GM18873 (cell line): ENCODE measurements around the gene NCAM2.

ENCODE experiments used
- ATAC-seq: cut with Tn5 transposase; IDR thresholded peaks from one replicate; pipeline ENCODE4 v1.9.1; 2021; ENCODE audit warnings: mild to moderate bottlenecking, moderate library complexity, moderate number of reproducible peaks; ENCODE audit not compliant: unreplicated experiment, low FRiP score

NCAM2 gene

DNA sequence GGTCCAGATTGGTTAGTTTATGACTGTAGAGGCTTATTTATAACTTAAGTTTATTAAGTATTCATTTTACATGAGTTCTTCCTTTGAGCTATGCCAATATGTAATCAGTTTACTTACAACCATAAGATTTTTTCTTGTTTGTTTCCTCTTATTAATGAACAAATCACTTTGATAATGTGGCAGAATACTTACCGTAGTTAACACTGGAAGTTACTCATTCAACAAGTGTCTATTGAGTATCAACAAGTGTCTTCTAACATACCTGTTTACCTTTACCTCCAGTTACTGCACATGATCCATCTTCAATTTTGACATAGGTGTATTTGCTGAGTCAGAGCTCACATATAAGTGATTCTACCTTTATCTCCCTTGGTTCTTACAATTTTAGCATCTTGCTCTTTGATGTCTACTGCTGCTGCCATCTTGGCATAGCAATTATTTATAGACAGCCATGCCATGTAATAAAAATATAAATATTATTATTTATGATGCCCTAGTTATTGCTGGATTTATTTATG is 205.7 kb downstream of the NCAM2 start:
- no peak for ATAC-seq

DNA sequence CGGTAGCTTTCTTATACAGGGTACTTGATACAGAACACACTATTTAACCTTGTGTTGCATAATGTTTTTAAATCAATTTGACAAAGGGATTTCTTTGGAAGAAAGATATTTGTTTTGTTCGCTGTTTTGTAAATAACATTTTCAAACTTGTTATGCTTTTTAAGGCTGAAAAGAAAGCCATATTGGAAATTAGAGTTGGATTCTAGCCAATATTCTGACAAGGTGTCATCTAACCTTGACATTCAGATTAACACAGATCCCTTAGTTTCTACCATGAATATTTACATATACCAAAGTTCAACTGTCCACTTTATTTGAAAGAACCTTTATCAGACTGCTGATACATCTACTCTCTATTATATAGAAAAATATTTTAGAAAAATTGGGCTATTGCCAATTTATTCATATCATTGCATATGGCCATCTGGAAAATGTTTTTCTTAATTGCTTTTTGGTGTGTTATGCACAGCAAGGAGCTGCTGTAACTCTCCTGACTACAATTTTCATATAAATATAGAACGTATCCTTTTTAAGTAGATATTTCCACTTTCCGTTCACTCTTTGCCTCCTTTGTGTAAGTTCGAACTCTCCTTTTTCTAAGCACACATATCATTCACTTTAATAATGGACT is 206.3 kb downstream of the NCAM2 start:
- ATAC-seq, result no peak

DNA sequence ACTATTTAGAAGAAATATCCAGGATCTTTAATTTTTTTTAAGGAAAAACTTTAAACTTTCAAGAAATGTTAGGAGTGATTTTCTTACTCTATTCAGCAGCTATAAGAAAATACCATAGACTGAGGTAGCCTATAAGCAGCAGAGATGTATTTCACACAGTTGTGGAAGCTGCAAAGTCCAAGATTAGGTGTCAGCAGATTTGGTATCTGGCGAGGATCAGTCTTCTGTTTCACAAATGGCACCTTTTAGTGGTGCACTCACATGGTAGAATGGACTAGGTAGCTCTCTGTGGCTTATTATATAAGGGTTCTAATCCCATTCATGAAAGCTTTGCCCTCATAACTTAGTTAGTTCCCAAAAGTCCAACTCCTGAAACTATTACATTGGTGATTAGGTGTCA is 207.4 kb downstream of the NCAM2 start:
- ATAC-seq, result no peak

DNA sequence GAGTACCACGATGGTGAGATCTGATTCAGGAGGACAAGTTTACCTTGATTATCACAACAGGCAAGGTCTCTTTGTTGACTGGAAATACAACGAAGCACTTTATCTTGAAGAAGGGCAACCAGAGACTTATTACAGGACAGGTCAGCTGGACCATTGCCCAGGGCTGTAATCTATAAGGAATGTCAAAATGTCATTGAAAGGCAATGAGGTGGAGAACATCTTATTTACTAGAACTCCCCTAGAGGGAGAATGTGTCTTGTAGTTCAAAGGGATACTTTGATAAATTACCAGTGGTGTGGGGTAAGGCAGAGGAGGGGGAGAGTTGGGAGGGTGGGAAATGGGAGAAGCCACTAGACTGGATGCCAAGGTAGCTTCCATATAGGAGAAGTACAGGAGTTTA is 212.3 kb downstream of the NCAM2 start:
- no peak for ATAC-seq

DNA sequence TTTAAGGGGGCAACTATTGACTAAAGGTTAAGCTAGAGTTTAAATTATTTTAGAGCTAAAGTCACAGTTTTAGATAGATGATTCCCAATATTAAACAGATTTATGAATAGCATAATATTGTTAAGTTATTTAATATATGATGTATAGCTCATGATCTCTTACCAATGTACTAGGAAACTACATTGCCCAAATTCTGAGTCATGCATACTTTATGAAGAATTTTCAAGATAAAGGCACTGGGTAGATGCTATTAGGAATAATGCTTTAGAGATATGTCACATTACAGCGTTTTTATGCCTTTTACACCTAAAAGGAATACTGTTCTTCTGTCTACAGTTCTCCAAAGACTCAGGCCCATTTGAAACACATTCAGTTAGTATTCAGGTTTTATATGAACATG is 215.1 kb downstream of the NCAM2 start:
- ATAC-seq, result no peak

DNA sequence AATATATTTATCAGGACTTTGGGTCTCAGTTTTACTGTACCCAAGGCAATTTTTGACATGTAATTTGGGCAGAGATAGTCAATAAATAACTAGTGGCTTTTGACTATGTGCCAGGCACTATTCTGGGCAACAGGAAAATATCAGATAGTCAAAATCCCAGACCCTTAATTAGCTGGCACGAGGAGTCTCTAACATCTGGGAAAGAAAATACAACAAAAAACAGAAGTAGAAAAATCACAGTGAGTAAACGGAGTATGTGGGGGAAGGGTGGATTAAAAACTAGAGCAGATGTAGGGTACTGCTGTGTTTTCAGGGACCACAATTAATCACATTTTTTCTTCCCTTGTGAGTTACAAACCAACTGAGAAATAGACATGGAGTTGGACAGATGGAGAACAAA is 217.8 kb downstream of the NCAM2 start:
- no peak for ATAC-seq

DNA sequence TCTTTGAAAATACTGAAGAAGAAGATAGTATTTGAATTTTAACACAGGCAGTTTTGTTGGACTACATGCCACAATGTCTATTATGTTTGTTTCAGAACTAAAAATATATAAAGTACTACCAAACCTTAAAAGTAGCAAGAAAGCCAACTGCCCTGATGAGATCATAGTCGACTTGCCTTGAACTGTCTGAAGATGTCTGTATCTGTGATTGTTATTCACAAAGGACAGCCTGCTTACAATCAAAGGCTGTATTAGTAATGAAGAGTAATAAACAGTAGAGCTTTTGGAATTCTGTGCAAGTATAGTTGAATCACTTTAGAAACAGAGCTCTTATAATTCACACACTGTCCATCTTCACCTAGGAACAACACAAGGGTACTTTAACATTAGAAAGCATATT is 228.3 kb downstream of the NCAM2 start:
- no peak for ATAC-seq

DNA sequence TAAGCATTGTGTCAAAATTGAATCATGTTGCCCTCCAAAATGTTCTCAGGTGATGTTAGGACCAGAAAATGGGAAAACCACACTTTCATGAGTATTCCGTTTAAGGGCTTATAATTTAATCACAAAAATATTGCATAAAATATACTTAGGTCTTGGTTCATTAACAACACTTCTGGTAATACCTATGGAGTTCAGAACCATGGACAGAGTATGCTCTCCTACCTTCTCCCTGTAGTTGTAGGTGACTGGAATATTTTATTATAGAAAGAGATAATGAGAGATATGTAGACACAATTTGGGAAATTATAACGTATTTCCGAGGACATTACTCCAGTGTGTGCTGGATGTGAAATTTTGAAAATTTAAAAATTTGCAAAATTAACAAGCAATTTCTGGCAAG is 232.5 kb downstream of the NCAM2 start:
- no peak for ATAC-seq

DNA sequence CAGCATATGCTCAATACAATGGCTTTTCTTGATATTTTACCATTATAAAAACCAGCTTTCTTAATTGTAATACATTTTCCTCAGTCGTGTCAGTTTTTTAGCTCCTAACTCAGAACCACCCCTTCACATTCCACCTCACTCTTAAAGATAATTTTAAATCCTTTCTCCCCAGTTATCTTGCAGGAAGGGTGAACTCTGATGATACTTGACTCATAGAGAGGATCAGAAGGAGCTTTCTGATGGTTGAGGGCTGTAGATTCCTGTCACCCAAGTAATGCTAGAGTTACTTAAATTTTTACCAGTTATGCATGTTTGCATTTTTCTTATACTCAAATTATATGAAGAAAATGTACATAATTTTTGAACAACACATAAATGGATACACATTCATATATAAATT is 233.7 kb downstream of the NCAM2 start:
- ATAC-seq, result no peak

DNA sequence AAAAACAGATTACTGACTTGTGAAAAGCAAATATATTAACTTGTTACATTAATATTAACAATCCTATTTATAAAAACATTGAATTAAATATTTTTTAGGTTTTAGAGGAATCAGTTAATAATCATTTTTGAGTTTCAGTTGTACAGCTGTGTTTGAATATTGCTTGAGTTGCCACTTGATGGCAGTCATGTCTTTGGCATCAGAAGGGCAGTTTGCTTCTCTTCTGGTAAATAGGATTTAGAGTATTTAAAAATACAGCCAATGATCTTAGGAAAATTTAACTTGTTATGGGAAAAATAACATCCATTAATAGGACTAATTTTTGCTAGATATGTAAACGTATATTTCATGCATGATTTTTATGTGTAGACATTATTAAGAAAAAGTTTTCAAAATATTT is 234.1 kb downstream of the NCAM2 start:
- no peak for ATAC-seq

DNA sequence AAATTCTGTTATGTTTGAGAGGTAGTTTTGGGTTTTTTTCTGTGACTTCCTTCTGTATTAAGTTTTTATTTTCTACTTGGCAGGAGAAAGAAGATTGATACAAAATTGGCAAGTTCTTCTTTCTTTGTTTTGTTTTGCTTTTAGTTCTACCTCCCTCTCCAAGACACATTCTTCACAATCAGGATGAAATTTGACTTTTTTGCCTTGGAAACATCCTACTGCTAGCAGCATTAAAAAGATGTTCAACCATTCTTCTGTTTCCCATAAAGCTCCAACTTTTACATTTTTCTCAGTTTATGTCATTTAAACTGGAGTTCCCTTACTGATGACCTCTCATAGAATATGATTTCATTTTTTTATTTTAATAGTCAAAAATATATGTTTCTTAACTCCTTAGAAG is 234.8 kb downstream of the NCAM2 start:
- no peak for ATAC-seq

DNA sequence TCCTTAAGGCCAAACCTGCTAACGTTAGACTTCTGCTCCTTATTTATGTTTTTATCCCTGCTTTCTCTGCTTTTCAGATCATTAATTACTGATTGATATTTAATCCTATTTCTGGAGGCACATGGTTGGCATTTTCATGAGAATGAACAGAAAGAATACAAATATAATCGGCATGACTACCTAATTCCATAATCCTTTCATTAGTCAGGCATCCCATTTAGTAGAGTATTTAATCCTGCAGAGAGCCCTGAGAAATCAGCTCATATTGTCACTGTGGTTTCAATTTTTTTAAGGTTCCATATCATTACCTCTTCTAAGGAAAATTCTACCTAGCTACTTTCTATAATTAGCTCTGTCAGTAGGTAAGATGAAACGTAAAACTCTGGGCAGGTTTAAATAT is 238.8 kb downstream of the NCAM2 start:
- no peak for ATAC-seq

DNA sequence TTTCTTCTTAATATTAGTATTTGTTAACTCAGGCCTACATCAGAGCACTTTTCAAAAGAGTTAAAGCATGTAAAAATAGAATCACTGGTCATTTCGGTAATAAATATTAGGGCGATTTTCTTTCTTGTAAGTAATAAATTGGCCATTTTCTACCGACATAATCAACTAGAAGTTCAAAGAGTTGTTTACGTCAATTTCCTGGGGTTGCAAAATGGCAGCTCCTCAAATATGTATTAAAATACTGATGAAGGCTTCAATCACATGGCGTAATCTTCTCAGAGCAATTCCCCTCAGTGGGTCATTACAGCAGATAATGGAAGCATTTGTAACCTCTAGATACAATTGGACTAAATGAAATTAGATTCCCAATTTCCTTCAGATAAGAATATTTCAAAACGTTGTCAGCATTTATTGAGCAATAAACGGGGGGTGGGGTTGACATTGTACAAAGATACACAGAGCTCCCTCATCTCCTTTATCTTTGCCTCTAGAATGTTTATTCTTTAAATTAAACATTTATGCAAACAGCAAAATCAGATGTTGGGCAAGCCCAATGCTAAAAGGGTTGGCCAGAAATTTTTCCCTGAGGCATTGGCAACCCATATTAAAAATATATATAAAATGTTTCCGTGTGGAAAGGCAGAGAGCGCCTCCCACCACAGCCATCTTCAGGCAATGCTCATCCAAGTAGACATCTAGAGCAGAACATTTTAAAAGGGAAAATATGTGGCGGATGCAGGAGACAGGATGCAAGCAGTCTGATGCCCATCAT is 240.6 kb downstream of the NCAM2 start:
- ATAC-seq, result no peak

DNA sequence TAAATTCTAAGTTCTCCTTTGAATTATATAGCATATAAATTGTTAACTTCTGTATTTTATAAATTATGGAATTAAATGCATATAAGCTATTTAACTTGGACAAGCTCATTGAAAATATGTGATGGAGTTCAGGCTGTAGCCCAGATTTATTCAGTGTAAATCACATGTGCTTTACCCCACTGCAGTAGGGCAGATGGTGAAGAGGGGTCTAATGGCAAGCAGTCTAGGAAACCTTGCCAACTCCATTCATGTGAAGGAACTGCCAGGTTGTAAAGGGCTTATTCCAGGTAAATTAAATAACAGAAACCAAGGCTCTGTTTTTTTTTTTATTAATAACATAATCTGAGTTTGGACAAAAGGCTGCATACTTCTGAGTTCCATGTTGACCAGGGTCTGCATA is 243.2 kb downstream of the NCAM2 start:
- no peak for ATAC-seq

DNA sequence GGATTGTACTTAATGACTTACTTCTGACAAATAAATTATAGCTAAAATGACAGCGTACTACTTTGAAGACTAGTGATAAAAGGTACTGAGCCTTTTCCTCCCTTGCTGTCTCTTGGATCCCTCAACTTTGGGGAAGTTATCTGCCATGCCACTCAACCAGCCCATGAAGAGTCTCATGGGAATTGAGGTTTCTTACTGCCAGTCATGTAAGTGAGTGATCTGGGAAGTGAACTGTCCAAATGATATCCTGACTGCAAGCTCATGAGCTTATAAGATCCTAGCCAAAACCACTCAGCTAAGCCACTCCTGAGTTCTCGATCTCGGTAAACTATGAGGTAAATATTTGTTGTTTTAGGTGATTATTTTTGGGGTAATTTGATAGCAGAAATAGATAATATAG is 247.8 kb downstream of the NCAM2 start:
- ATAC-seq, result no peak

DNA sequence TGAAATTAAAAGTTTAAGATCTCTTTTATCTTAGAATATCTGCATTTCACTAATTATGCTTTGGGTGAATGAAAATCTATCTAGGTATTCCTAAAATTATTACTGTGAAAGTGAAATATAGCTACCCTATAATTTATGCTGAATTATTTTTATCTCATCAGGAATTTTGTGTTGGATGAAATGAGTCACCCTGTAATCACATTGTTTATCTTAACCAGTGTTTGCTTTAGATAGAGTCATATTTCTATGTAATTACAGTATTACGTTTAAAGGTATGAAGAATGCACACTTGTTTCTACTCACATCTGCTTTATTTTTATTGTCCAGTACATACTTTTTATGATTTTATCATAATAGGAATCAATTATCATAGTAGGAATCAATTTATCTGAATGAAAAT is 249.2 kb downstream of the NCAM2 start:
- no peak for ATAC-seq

DNA sequence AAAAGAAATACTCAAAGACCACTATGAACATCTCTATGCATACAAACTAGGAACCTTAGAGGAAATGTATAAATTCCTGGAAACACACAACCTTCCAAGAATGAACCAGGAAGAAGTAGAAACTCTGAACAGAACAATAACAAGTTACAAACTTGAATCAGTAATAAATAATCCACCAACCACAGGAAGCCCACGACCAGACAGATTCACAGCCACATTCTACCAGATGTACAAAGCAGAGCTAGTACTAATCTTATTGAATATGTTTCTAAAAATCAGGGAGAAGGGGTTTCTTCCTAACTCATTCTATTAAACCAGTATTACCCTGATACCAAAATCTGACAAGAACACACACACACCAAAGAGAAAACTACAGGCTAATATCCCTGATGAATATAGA is 263.8 kb downstream of the NCAM2 start:
- ATAC-seq, result no peak

DNA sequence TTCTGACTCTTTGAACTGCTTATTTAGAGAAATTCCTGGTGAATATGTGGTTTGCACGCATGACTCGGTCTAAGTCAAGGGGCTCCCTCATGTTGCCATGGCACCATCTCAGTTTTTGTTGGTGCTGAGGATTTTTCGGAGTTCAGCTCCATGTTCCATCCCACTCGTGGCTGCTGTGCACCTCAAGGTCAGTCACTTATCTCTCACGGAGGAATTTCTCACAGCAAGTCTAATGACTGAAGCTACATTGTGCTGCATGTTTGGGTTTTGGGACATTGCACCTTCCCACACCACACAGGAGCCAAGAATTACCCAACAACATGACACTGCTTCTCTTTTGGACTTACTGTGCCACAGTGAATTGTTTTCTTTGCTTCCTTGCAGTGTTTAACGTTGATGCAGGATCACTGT is 269.9 kb downstream of the NCAM2 start:
- no peak for ATAC-seq

DNA sequence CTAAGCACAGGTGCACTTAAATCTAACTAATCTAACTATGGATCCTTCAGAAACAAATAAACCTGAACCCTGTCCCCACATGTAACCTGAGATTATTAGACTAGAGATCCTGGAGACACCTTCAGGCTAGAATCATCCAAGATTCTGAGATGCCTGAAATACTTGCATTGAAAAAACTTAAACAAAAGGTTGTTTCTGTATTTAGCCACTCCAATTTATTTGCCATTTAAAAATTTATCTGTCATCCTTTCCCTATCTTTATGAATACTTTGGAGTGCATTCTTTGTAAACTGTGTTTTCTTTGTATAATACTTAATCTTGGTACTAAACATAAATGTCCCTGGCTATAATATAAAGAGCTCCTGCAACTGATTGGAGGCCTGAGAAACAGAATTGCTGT is 270.7 kb downstream of the NCAM2 start:
- no peak for ATAC-seq

DNA sequence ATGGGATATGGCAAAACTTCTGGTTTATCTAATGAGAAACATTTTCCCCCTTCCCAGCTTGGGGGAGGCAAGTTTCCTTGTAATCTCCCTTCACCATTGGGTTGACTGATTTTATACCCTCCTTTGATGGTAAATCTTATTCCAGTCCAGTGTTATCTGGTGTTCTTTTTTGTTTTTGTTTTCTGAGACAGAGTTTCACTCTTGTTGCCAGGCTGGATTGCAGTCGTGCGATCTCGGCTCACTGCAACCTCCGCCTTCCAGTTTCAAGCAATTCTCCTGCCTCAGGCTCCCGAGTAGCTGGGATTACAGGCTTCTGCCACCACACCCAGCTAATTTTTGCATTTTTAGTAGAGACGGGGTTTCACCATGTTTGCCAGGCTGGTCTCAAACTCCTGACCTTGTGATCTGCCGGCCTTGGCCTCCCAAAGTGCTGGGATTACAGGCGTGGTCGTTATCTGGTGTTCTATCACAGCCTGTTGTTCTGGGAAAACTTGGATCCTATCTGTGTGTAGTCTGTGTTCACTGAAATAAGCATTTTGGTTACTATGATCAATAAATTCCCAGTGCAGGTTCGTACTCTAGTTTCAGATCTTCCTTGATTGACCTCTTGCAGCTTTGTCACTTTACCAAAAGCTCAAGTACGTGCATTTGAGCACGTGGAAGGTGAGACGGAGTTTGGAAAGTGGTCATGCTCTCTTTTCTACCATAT is 281.1 kb downstream of the NCAM2 start:
- no peak for ATAC-seq

DNA sequence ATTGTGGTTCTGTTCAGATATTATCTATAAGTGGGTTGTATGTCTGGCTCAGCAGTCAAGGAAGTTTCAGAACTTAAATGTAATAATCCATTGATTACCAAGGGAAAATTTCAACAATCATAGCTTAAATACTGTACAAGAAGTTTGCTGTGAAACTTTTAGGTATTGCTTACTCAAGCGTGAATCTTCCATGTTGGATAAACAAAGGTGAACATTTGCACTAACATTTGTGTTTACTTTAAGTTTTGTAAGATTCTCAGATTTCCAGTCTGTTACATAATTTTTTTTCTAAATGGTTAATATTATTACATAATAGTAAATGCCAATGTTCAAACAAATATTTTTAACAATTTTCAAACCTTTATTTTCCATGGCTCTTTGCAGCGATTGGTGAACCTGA is 285.6 kb downstream of the NCAM2 start:
- ATAC-seq, result no peak
